ENCODE measurements around the gene HACL1.

The HACL1 gene

DNA sequence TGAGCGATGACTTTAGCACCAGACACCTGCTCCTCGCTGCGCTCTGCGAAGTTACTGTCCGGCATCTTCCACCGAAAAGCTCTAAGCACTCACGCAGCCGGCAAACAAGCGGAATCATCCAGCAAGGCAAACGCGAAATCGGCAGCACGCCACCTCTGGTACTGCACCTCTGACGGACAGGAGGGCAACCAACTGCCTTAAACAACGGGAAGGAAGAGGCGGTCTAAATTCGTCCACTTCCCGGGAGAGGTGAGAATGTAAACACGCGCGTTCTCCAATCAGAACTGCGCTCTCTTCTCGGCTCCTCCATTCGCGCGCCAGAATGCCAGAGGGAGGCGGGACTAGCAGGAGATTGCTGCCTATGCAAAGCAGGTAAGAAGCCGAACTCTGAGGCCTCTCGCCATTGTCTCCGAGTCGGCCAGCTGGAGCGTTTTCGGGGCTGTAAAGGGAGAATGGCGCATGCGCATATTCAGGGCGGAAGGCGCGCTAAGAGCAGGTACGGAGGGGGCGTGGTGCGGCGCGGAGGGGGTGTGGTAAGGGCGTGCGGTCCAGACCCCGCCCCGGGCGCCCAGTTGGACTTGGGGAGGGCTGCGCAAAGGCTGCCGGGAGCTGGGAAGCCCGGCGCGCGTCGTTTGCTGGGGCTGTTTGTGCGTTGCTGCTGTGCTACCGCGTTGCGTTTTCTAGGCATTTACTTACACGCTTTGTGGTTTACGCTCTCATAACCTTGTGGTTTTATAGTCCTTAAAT is at the start of gene HACL1, which contains the start of gene BTD:
Gene HACL1 (minus strand): TSS at position 171 of the 747 bp plus-strand sequence. CDS start 106 bp downstream, at position 65.
Gene BTD (plus strand): TSS at position 347 of the 747 bp plus-strand sequence. CDS start 33,695 bp downstream, outside the sequence.
- peak; percentile 87 for DNase-seq (ENCODE audit: low spot score)

DNA sequence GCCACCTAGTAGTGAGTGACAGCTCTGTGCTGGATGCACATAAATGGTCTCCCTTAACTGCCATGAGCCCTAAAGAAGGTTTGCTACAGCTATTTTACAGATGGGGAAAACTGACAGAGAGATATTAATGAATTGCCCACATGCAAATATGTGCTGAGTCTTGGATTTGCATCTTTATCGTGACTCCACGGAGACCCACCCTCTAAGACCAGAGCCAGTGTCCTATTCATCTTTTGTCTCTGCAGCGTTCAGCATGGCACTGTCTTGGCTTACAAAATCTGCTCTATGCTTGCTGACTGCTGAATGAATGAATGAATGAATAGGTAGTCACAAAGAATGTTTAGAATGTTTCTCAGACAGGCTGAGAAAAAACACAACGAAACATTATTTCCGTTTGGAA is 48.5 kb upstream of the HACL1 start:
- no peak for DNase-seq (ENCODE audit: low spot score)

DNA sequence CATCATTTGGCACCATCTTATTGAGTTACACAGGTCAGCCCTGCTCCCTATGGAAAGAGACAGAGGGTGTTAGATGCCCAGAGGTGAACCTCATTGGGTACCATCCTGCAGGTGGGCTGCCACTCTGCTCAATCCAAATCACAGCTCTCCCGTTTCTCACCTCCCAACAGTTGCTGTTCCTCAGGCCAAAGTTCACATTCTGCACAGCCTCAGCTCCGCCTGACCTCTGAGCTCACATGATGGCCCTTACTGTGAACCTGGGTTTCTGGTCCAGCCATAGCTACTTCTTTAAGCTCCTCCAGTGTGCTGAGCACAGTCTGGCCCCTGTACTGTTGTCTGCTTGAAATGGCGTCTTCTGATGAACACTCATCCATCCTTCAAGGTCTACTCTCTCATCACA is 48.0 kb upstream of the HACL1 start:
- no peak for DNase-seq (ENCODE audit: low spot score)

DNA sequence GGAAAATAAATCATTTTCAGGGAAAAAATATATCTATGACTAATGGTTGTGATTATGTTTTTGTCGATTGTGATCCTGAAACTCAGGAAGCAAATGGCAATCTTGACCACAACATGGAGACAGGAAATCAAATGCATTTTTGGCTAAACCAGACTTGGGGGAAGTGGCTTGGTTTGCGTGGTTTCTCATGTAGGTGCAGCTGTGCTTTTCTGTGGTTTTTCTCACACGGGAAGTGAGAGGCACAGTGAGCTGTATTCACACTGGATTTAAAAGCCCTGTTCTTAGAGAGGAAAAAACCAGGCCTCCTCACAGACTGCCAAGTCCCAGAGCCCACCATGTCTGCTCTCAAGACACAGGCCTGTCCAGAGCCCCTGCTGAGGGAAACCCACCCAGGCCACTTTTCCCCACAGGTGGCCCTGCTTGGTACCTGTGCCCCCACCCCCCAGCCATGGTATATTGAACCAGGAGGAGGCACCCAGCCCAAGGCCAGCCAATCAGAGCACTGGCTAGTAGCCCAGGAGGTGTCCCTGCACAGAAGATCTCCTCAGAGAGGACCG is 46.3 kb upstream of the HACL1 start:
- DNase-seq (ENCODE audit: low spot score): no peak

DNA sequence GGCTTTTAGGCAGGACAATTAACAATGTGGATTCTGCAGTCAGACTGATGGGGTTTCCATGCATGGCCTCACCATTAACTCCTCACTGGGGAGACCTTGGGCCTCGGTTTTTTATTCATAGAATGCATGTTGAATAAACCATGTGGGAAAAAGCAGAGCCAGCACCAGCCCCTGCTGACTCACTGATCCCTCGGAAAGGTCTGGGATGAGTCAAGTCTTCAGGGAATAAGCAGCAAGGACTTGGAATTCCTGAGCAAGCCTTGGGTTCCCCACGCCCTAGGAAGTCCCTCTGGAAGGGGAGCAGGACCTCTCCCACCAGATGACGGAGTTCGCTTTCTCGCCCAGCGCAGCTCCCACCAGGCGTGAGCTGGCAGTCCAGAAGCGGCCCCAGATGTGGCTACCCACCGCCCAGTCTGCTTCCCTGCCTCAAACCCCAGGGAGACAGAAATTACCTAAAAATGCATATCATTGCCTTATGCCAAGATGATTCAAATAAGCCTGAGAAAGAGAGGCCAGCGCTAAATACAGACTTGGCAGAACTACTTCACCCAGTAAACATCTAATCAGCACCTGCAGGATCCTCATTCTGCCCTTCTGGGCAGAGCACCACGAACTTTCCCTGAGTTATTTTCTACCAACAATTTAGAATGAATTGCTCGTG is 45.6 kb upstream of the HACL1 start:
- DNase-seq (ENCODE audit: low spot score): peak; percentile 60

DNA sequence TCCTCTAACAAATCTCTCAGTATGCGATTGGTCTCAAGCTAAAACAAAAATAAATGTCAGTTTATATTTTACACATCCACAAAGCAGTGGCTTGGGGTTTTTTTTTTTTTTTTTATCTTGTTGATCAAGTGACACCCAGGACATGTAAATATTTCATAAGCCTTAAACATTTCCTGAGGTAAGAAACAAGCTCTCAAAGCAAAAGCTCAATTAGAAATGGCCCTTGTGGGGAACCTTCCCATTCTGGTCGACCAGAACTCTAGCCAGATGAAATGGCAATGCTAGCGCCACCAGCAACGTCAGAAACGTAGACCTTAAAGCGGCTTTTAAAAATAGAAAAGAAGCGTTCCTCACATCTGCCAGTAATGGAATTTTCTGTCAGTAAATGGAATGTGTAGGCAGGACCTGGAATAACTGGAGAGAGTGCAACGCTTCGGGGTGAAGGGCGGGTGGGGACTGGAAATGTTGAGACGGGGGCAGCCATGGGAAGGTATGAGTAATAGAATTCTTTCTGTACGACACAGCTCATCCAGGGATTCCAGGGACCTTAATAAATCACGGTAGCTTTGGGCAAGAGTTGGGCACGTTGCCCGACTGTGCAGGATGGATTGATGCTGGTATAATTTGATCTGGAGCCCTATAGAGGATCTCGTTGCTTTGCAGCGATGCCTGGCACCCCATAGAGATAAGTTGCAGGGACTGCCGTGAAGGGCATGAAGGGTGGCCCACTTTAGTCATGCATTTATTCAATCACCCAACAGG is 44.6 kb upstream of the HACL1 start:
- peak; percentile 45 for DNase-seq (ENCODE audit: low spot score)

DNA sequence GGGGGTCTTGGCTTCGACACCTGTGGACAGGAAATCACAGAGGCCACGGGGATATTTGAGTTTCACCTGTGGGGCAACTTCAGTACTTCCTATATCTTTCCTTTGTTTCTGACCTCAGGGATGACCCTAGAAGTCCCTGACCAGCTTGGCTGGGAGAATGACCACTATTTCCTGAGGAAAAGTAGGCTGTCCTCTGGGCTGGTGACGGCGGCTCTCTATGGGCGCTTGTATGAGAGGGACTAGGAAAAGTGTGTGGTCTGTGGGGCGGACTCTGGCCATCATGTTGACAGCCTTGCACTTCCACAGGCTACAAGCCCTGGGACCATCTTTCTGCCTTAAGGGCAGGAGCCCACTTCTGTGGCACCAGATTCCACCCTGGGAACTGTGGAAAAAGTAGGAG is 43.9 kb upstream of the HACL1 start:
- no peak for DNase-seq (ENCODE audit: low spot score)

DNA sequence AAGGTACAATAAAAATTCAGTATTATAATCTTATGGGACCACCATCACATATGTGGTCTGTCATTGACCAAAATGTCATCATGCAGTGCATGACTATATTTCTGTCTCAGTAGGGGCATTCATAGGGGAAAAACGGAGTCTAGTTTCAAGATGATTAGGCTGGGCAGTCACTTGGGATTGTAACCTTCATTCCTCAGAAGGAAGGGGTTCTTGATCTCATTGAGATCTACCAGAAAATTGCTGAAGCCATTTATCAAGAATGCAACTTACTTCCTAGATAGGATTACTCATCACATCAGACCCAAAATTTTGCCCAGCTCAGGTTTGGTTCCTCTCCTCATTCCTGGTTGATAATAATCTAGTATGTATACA is 37.5 kb upstream of the HACL1 start:
- no peak for DNase-seq (ENCODE audit: low spot score)

DNA sequence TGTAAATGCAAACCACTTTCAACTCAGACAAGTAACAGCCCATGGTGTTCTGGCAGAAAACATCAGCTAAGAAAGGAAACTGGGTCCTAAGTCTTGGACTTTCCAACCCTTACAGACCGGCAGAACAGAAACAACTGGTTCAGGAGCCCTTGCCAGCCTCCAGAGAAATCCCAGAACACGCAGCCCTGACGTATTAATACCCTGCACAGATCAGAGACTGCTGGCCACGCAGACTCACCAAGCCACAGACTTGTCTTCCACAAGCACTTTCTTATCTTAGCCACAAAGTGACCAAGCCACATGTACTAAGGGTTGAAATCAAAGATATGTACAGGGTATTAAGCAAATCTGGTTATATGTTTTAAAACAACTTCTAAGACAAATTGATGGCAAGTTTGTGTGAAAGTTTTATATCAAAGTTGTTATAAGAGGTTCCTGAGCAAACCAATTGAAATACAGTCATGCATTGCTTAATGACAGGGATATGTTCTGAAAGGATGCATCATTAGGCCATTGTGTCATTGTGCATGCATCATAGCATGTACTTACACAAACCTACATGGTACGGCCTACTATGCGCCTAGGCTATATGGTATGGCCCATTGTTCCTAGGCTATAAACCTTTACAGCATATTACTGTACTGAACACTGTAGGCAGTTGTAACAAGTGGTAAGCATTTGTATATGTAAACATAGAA is 37.0 kb upstream of the HACL1 start:
- no peak for DNase-seq (ENCODE audit: low spot score)

DNA sequence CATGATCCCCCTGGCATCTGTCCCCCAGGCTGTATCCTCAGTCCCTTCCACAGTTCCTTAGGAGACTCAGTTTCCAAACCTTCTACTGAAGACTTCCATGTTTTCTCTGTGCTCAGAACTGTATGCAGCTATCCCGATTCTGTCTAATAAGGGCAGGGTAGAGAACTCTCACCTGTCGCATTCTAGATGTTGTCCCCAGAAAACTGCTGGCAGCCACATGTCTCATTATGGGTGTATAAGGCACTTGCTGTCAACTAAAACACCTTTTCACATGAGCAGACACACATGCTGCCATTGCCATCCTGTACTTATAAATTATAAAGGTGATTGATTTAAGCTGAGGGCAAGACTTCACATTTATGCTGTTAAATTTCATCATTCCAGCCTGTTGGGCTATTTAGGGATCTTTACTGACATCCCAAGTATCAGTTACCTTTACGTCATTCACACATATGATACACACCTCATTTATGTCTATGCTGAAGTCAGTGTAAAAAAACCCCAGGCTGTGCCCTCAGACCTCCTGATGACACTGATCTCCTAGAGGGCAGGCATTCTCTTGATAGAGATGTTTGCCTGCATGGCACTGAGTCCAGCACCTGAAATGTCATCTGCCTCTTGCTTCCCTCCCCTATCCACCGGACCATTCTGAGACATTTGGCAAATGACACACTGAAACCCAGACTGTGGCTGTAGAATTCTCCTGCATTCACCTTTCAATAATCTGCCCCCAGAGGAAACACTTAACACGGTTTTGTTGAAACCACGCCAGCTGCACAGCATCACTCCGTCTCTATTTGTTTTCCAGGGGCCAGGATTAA is 36.0 kb upstream of the HACL1 start:
- no peak for DNase-seq (ENCODE audit: low spot score)

DNA sequence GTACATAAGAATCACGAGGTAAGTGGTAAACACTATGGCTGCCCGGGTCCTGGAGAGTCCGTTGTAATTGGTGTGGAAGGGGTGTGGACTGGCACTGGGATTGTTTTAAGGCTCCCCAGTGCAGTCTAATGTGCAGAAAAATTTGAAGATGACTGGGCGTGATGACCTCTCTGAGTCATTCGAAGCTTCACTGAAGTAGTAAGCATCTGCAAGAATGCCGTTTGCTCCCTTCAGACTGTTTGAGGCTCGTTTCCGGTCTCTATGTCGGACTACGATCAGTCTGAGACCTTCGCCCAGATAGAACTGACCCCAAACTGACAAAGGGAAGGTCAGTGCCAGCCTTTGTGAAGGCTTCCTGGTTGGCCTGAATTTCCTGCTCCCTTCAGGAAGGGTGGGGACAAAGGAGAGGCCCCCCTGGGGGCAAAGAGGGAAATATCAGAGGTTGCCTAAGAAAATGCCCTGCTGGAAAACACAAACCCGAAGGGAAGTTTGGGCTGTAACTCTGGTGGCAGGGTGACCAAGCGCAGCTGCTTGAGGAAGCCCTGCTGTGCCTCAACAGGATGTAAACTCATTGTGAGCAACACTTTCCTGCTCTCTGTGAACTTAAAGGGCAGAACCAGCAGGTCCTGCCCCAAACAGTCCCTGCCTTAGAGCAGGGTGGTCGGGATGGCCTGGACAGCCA is 34.8 kb upstream of the HACL1 start:
- DNase-seq (ENCODE audit: low spot score): no peak

DNA sequence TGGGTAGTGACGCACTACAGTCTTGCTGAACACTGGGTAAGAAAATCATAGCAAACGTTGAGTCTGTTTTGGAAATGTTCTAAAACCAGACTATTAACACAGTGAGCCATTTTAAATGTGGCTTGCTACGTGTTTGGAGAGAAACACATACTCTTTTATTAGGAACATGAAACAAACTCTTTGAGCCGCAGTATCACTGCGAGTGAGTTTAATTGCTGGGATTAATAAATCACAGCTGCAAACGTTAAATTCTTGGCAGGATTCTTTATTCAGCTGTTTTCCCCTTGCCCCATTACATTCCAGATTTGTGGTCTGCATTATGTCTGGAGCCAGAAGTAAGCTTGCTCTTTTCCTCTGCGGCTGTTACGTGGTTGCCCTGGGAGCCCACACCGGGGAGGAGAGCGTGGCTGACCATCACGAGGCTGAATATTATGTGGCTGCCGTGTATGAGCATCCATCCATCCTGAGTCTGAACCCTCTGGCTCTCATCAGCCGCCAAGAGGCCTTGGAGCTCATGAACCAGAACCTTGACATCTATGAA is 33.8 kb upstream of the HACL1 start:
- no peak for DNase-seq (ENCODE audit: low spot score)

DNA sequence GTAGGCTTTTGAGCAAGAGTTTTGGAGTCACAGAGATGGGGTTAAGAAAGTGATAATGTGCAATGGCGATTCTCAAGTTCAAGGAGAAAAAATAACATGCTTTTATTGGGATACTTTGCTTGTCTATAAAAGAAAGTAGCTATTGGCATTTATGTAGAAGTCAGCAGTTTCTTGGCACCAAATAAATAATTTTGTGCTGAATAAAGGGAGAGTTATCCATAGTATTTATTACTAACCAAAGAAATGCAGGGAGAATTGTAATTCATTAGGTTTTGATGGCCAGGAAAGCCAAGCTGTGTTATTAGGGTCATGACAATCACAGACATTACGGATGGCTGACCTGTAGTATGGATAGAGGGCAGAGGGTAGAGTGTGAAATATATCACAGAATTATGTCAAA is 33.3 kb upstream of the HACL1 start:
- no peak for DNase-seq (ENCODE audit: low spot score)

DNA sequence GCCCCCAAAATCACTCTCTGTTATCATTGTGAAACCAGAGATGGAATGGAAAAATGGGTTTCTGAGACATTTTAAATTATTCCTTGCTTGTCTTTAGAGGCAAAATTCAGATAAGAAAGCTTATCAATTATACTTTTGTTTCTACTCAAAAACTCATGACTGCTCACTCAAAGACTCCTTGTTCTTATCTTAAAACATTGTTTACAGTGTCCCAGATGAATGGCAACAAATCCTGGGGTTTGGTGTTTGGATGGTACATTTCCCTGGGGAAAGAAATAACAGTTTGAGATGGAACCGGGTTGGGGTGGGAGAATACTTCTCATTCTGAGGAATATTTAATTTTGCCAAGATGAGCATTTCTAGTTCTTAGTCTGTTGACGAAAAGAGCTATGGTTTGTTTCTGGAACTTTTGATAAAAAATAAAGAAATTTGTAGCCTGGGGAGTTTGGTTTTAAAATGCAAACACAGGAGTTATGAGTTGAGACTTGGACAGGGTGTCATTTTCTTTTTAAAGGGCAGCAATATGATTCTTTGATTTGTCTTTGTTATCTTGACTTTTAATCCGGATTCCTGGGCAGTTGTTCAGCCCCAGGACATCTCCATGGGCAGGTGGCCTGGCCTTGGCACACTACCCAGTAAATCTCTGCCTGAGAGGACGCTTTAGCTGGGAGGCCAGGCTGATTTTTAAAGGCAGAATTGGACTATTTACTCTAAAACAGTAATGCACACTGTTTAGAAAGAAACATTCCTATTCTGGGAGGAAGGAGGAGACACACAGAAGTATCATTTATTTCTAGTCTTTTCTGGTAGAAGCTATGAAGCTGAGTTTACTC is 32.6 kb upstream of the HACL1 start:
- peak; percentile 58 for DNase-seq (ENCODE audit: low spot score)

DNA sequence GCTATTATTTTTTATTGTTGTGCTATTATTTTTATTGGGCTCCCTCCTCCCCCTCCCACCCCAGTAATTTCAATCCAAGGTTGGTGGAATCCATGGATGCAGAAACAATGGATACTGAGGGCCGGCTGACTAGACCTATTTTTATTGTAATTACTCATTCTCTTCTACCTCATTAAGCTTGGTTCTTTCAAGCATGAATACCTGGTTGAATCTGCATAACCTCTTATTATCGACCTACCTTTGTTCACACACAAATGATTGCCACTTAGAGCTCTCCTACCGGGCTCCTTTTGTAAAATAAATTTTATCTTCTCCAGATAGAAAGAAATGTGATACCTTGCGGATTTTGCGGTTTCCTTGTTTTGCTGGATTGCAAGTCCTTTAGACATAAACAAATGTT is 31.8 kb upstream of the HACL1 start:
- DNase-seq (ENCODE audit: low spot score): no peak

DNA sequence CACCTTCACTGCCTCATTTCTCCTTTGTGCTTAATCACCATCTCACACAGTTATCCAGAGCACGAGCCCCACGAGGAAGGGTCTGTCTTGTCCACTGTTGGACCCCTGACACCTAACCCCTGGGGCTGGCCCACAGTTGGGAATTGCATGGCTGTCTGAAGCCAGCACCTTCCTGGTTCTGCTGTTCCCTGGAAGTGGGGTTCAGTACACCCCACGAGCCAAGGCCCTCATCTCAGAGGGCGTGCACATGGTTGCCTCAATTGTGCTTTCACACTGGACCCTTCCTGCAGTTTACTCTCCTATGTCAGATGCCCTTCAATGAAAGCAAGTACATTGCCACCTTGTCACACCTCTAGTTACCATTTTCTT is 30.8 kb upstream of the HACL1 start:
- no peak for DNase-seq (ENCODE audit: low spot score)

DNA sequence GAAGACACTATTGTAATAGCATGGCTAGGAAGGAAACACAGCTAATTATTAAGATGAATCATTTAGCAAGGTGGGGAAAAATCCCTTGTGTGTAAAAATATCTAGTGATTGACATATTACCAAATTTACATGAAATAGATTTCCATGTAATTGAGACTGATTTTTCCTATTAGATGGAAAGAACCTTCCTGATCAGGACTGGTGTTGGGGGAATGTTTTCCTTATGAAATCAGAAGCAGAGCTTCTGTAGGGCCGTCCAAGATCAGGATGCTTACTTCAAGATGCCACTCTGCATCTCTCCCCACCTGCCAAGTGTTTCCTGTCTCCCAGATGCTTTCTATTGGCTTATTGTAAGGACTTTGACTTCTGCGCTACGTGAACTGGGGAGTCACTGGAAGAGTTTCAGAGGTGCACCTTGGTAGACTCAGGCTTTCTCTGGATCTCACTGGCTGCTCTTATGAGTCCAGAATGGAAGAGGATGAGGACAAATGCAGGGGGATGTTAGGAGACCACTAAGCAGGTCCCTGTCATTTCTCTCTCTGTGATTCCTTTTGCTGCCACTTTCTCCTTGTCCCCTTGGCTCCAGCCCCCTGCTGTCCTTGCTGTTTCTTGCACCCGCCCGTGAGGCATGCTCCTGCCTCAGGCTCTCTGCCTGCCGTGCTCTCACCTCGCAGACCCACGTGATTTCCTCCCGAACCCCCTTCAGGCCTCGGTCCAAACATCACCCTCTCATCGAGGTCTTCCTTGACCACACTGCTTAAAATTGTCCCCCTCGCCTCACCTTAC is 30.2 kb upstream of the HACL1 start:
- no peak for DNase-seq (ENCODE audit: low spot score)

DNA sequence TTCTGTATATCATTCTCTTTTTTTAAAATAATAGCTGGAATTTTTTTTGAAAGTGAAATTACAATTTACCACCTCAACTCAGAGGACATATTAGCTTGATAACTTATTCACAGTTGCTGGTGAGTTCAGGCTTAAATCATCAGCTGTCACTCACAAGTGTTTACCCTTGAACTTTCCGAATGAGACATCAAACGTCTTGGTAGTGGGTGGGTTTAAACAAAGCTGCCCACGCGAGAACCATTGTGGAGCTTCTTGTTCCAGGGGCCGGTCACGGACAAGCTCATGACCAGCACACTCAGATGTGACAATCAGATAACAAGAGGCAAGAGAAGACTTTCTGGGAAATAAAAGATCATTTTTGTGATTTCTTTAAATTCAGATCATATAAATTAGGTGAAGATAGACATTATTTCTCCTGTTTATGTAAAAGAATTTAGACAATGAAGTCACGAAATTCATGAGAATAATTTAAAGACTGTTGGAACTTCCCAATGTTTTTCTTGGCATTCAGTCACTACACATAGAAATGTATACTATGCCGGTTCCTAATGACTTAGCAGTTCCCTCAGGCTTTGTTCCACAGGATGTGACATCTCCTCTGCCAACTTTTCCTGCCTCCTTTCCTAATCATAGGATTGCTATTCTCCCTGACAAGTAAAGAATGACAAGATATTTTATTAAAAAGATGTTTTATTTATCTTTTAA is 29.4 kb upstream of the HACL1 start:
- DNase-seq (ENCODE audit: low spot score): no peak
